ENCODE results near the gene CLDN9.

- peak; percentile 81 for TF ChIP-seq SP1 (IDR thresholded peaks at IDR 0.05)
- no peak for TF ChIP-seq CTCF (IDR thresholded peaks at IDR 0.05; ENCODE audit: low read depth, low read length, missing input control)
- peak; percentile 51 for TF ChIP-seq FOXA1 (IDR thresholded peaks at IDR 0.05)
- TF ChIP-seq ATF3 (IDR thresholded peaks at IDR 0.05) = no peak
- no peak for TF ChIP-seq MAX (IDR thresholded peaks at IDR 0.05)
- TF ChIP-seq REST (IDR thresholded peaks at IDR 0.05) = no peak
- TF ChIP-seq RAD21 (IDR thresholded peaks at IDR 0.05) = no peak
Observed at GRCh38 chr16:2977440-2977839, 35.3 kb upstream of the CLDN9 start.

All from liver (tissue), 3 donors.